ENCODE measurements around the gene KLF2. TPM values are rescaled to one million over a fixed set of nuclear protein-coding genes. Genes with fewer than 3 reads are reported as not detected.

The KLF2 gene
- total and polyA plus RNA-seq, 2 donors (not counting 1 experiment from before 2014, with no cell fraction given), result 6.7 to 19.2 TPM

GRCh38 chr19:16306728-16307402, 17.8 kb upstream of the KLF2 start:
- H3K36me3 ChIP-seq (ENCODE audit: control insufficient read depth, insufficient read depth, low read length), result no peaks in the 10 kb centered on the region
- no peak overlapping the region for H3K9ac ChIP-seq (ENCODE audit: insufficient read depth, low read length)
- H4K20me1 ChIP-seq (ENCODE audit: control insufficient read depth, extremely low read depth, insufficient read depth, low read length), result no peaks in the 10 kb centered on the region
- no peaks in the 10 kb centered on the region for H3K4me1 ChIP-seq (ENCODE audit: control insufficient read depth, extremely low read depth, insufficient read depth, low read length)
- TF ChIP-seq CTCF (conservative IDR thresholded peaks at IDR 0.05 in 1 of 2, IDR thresholded peaks at IDR 0.05 in 1 of 2; ENCODE audit: low read depth in 1 of 2, low read length in 2 of 2) (no peak), EZH2 (IDR thresholded peaks at IDR 0.05; ENCODE audit: low read length, missing control alignments) (no peak)
- H3K4me3 ChIP-seq (replicated peaks in 1 of 4; ENCODE audit: control extremely low read depth in 1 of 4, insufficient read depth in 1 of 4, low read depth in 3 of 4, low read length in 4 of 4), result no peak overlapping the region
- H3K79me2 ChIP-seq (ENCODE audit: control insufficient read depth, insufficient read depth, low read length), result no peaks in the 10 kb centered on the region
- H3K4me2 ChIP-seq (ENCODE audit: extremely low read depth, insufficient read depth, low read length), result no peak overlapping the region
- no peak overlapping the region for H3K27ac ChIP-seq (ENCODE audit: insufficient read depth, low read length)
- DNase-seq (ENCODE audit: low read depth in 2 of 2), result no peak
- no peaks in the 10 kb centered on the region for H3K27me3 ChIP-seq (ENCODE audit: control insufficient read depth, insufficient read depth, low read length)
- no peak overlapping the region for H2AFZ ChIP-seq (ENCODE audit: low read length)
- no peaks in the 10 kb centered on the region for H3K9me3 ChIP-seq (ENCODE audit: control insufficient read depth, insufficient read depth, low read depth, low read length)

GRCh38 chr19:16308081-16308480, 16.5 kb upstream of the KLF2 start:
- TF ChIP-seq EZH2 (IDR thresholded peaks at IDR 0.05; ENCODE audit: low read length, missing control alignments), result no peak
- no peak for TF ChIP-seq CTCF (conservative IDR thresholded peaks at IDR 0.05 in 1 of 2, IDR thresholded peaks at IDR 0.05 in 1 of 2; ENCODE audit: low read depth in 1 of 2, low read length in 2 of 2)
- DNase-seq (ENCODE audit: low read depth in 2 of 2), result no peak

GRCh38 chr19:16309643-16310042, 15.0 kb upstream of the KLF2 start:
- H4K20me1 ChIP-seq (ENCODE audit: control insufficient read depth, extremely low read depth, insufficient read depth, low read length), result no peaks in the 10 kb centered on the region
- H2AFZ ChIP-seq (ENCODE audit: low read length), result no peak overlapping the region
- no peak for DNase-seq (ENCODE audit: low read depth in 2 of 2)
- no peak overlapping the region for H3K4me2 ChIP-seq (ENCODE audit: extremely low read depth, insufficient read depth, low read length)
- no peaks in the 10 kb centered on the region for H3K4me1 ChIP-seq (ENCODE audit: control insufficient read depth, extremely low read depth, insufficient read depth, low read length)
- no peaks in the 10 kb centered on the region for H3K79me2 ChIP-seq (ENCODE audit: control insufficient read depth, insufficient read depth, low read length)
- H3K36me3 ChIP-seq (ENCODE audit: control insufficient read depth, insufficient read depth, low read length), result no peaks in the 10 kb centered on the region
- H3K27me3 ChIP-seq (ENCODE audit: control insufficient read depth, insufficient read depth, low read length), result no peaks in the 10 kb centered on the region
- H3K9me3 ChIP-seq (ENCODE audit: control insufficient read depth, insufficient read depth, low read depth, low read length), result no peaks in the 10 kb centered on the region
- no peak overlapping the region for H3K9ac ChIP-seq (ENCODE audit: insufficient read depth, low read length)
- TF ChIP-seq EZH2 (IDR thresholded peaks at IDR 0.05; ENCODE audit: low read length, missing control alignments) (no peak), CTCF (conservative IDR thresholded peaks at IDR 0.05 in 1 of 2, IDR thresholded peaks at IDR 0.05 in 1 of 2; ENCODE audit: low read depth in 1 of 2, low read length in 2 of 2) (no peak)
- H3K27ac ChIP-seq (ENCODE audit: insufficient read depth, low read length), result no peak overlapping the region
- no peak overlapping the region for H3K4me3 ChIP-seq (replicated peaks in 1 of 4; ENCODE audit: control extremely low read depth in 1 of 4, insufficient read depth in 1 of 4, low read depth in 3 of 4, low read length in 4 of 4)

More at GRCh38 chr19:16308081-16308480, 16.5 kb upstream of the KLF2 start:
- Histone ChIP-seq H3K4me3 (replicated peaks in 1 of 4; ENCODE audit: control extremely low read depth in 1 of 4, insufficient read depth in 1 of 4, low read depth in 3 of 4, low read length in 4 of 4) (no peak overlapping the region), H4K20me1 (ENCODE audit: control insufficient read depth, extremely low read depth, insufficient read depth, low read length) (no peaks in the 10 kb centered on the region), H2AFZ (ENCODE audit: low read length) (no peak overlapping the region), H3K4me2 (ENCODE audit: extremely low read depth, insufficient read depth, low read length) (no peak overlapping the region), H3K36me3 (ENCODE audit: control insufficient read depth, insufficient read depth, low read length) (no peaks in the 10 kb centered on the region), H3K27me3 (ENCODE audit: control insufficient read depth, insufficient read depth, low read length) (no peaks in the 10 kb centered on the region), H3K9me3 (ENCODE audit: control insufficient read depth, insufficient read depth, low read depth, low read length) (no peaks in the 10 kb centered on the region), H3K4me1 (ENCODE audit: control insufficient read depth, extremely low read depth, insufficient read depth, low read length) (no peaks in the 10 kb centered on the region), H3K9ac (ENCODE audit: insufficient read depth, low read length) (no peak overlapping the region), H3K79me2 (ENCODE audit: control insufficient read depth, insufficient read depth, low read length) (no peaks in the 10 kb centered on the region), H3K27ac (ENCODE audit: insufficient read depth, low read length) (no peak overlapping the region)

Measured in fibroblast of lung (primary cell).